ENCODE data around the gene ZNF385B. TPM values are rescaled to one million over a fixed set of nuclear protein-coding genes. Genes with fewer than 3 reads are reported as not detected.

Gene ZNF385B
- total RNA-seq, 1 experiment from 2014 or later: 9.3 TPM

DNA sequence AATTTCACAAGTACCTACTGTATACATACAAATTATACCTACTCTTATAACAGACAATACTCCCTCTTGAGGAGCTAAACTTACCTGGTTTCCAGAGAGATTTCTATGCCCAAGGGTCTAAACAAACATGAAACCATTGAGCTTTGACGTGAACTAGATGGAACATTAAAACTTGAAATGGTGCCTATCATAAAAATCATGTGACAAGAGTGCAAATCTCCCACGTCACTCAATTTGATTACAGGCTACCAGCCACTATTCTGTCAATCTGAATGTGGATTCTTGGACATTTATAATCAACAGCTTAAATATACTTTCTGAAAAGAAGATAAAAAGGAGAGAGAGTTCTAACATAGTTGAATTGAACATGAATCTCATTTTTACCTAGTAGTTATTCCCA is 299.7 kb downstream of the ZNF385B start:
- ChIA-PET POLR2A (no interaction called here), CTCF (no interaction called here), RAD21 (ENCODE audit: low non-redundant PET in 1 of 2, low total read pairs in 2 of 2, uncharacterized antibody in 2 of 2, unreplicated experiment in 2 of 2) (no interaction called here)
- Histone ChIP-seq H3K4me2 (ENCODE audit: low read length) (no peak overlapping the region), H3K79me2 (ENCODE audit: insufficient read depth, low read length) (no peaks in the 10 kb centered on the region), H3K4me1 (ENCODE audit: control insufficient read depth in 1 of 2, insufficient read depth in 2 of 2, low read length in 2 of 2) (no peaks in the 10 kb centered on the region), H3K27ac (ENCODE audit: low read depth, low read length) (no peak overlapping the region), H3K9ac (ENCODE audit: low read length) (no peak overlapping the region), H4K20me1 (ENCODE audit: insufficient read depth) (no peaks in the 10 kb centered on the region), H3K9me2 (ENCODE audit: insufficient read depth) (no peaks in the 10 kb centered on the region), H3K36me3 (ENCODE audit: control insufficient read depth in 1 of 2, insufficient read depth in 2 of 2, low read length in 2 of 2) (no peaks in the 10 kb centered on the region), H3K9me3 (ENCODE audit: control insufficient read depth in 1 of 2, insufficient read depth in 1 of 2, low read depth in 1 of 2, low read length in 2 of 2) (no peaks in the 10 kb centered on the region), H3K4me3 (replicated peaks in 1 of 2; ENCODE audit: low read depth in 1 of 2, low read length in 2 of 2) (no peak overlapping the region), H3K27me3 (ENCODE audit: insufficient read depth, low read length) (no peaks in the 10 kb centered on the region), H2AFZ (ENCODE audit: low read depth, low read length, poor library complexity, severe bottlenecking) (no peak overlapping the region)
- DNase-seq (ENCODE audit: low read depth, low spot score): no peak
- BruUV-seq (replicated peaks): no TSS peak
- intact Hi-C loops (cut with micrococcal nuclease): no loop called here
- no peak for ATAC-seq
- TF ChIP-seq EGR1 (IDR thresholded peaks at IDR 0.05; ENCODE audit: low read depth): no peak
- no peak for TF ChIP-seq EZH2phosphoT487 (IDR thresholded peaks at IDR 0.05; ENCODE audit: borderline replicate concordance)
- TF ChIP-seq, protein P1, sequence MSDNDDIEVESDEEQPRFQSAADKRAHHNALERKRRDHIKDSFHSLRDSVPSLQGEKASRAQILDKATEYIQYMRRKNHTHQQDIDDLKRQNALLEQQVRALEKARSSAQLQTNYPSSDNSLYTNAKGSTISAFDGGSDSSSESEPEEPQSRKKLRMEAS (IDR thresholded peaks at IDR 0.05): no peak
- TF ChIP-seq SP1 (IDR thresholded peaks at IDR 0.05; ENCODE audit: low read depth): no peak
- TF ChIP-seq CEBPB (IDR thresholded peaks at IDR 0.05; ENCODE audit: low read depth): no peak
- no peak for TF ChIP-seq ZFX (IDR thresholded peaks at IDR 0.05)
- TF ChIP-seq RAD21 (IDR thresholded peaks at IDR 0.05; ENCODE audit: low read depth): no peak
- no peak for TF ChIP-seq TCF7L2 (IDR thresholded peaks at IDR 0.05; ENCODE audit: borderline replicate concordance, extremely low read depth, insufficient read depth, insufficient read length)
- TF ChIP-seq CBX3 (IDR thresholded peaks at IDR 0.05; ENCODE audit: low read depth): no peak
- no peak for TF ChIP-seq POLR2AphosphoS5 (IDR thresholded peaks at IDR 0.05; ENCODE audit: low read depth, low read length)
- no peak for TF ChIP-seq SRF (IDR thresholded peaks at IDR 0.05; ENCODE audit: low read depth)
- no peak for TF ChIP-seq SIN3A (IDR thresholded peaks at IDR 0.05; ENCODE audit: low read depth)
- TF ChIP-seq, protein P2, sequence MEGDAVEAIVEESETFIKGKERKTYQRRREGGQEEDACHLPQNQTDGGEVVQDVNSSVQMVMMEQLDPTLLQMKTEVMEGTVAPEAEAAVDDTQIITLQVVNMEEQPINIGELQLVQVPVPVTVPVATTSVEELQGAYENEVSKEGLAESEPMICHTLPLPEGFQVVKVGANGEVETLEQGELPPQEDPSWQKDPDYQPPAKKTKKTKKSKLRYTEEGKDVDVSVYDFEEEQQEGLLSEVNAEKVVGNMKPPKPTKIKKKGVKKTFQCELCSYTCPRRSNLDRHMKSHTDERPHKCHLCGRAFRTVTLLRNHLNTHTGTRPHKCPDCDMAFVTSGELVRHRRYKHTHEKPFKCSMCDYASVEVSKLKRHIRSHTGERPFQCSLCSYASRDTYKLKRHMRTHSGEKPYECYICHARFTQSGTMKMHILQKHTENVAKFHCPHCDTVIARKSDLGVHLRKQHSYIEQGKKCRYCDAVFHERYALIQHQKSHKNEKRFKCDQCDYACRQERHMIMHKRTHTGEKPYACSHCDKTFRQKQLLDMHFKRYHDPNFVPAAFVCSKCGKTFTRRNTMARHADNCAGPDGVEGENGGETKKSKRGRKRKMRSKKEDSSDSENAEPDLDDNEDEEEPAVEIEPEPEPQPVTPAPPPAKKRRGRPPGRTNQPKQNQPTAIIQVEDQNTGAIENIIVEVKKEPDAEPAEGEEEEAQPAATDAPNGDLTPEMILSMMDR (IDR thresholded peaks at IDR 0.05 in 2 of 3, conservative IDR thresholded peaks at IDR 0.05 in 1 of 3; ENCODE audit: borderline replicate concordance in 1 of 3, insufficient read depth in 1 of 3, low read depth in 2 of 3, low read length in 2 of 3): no peak
- TF ChIP-seq JUND (IDR thresholded peaks at IDR 0.05): no peak
- TF ChIP-seq ZNF274 (IDR thresholded peaks at IDR 0.05; ENCODE audit: low read depth, low read length): no peak

Measured in HCT116 (cell line).